HepG2 (cell line): Measurements from ENCODE around the gene PRPF38A. TPM values are rescaled to one million over a fixed set of nuclear protein-coding genes. Genes with fewer than 3 reads are reported as not detected.

Experiments
- BCL6 ChIP-seq: IDR thresholded peaks from 2 replicates; pipeline ENCODE4 v1.6.1; 2016; ENCODE audit warnings: missing genetic modification reagents, missing compliant biosample characterization
- CBFB ChIP-seq: sonication (generic); formaldehyde crosslinking; IDR thresholded peaks from 2 replicates; pipeline ENCODE4 v1.4.0; 2020; ENCODE audit warnings: missing genetic modification reagents
- ETV5 ChIP-seq: IDR thresholded peaks from 2 replicates; pipeline ENCODE4 v1.6.1; 2018; ENCODE audit warnings: missing biosample characterization, missing genetic modification reagents, inconsistent platforms, borderline replicate concordance
- FOXO1 ChIP-seq: sonication (generic); formaldehyde crosslinking; IDR thresholded peaks from 2 replicates; pipeline ENCODE4 v1.4.0; 2020; ENCODE audit warnings: missing genetic modification reagents
- HNRNPH1 ChIP-seq: fragments of 200-400 bp; formaldehyde crosslinking; optimal IDR thresholded peaks from 2 replicates; pipeline ENCODE3; 2017; ENCODE audit warnings: mild to moderate bottlenecking, low read depth, low read length
- IKZF1 ChIP-seq: fragments of 450-650 bp; IDR thresholded peaks from 2 replicates; pipeline ENCODE4 v1.7.1; 2016
- KDM5B ChIP-seq: sonication (generic); formaldehyde crosslinking; IDR thresholded peaks from 2 replicates; pipeline ENCODE4 v1.4.0; 2020; ENCODE audit warnings: missing genetic modification reagents, mild to moderate bottlenecking, borderline replicate concordance
- KLF13 ChIP-seq: sonication (generic); formaldehyde crosslinking; IDR thresholded peaks from 2 replicates; pipeline ENCODE4 v1.4.0; 2020; ENCODE audit warnings: mild to moderate bottlenecking, missing genetic modification reagents
- NFIC ChIP-seq: IDR thresholded peaks from 2 replicates; pipeline ENCODE4 v1.6.1; 2012; ENCODE audit warnings: mild to moderate bottlenecking, low read length, inconsistent platforms
- PHF5A ChIP-seq: IDR thresholded peaks from one replicate; pipeline ENCODE4 v1.6.1; 2018; ENCODE audit warnings: low read depth, missing genetic modification reagents; ENCODE audit not compliant: unreplicated experiment
- POLR2A ChIP-seq, 2 experiments: IDR thresholded peaks; 2 replicates each; pipeline ENCODE4 v1.6.1; 2011; ENCODE audit warnings: low read depth in 2 of 2, low read length in 2 of 2, mild to moderate bottlenecking in 1 of 2, moderate library complexity in 1 of 2; ENCODE audit not compliant: insufficient read depth in 1 of 2
- RARG ChIP-seq: sonication (generic); formaldehyde crosslinking; IDR thresholded peaks from 2 replicates; pipeline ENCODE4 v1.4.0; 2020; ENCODE audit warnings: low read depth, mild to moderate bottlenecking, missing genetic modification reagents
- SMAD3 ChIP-seq: sonication (generic); formaldehyde crosslinking; IDR thresholded peaks from 2 replicates; pipeline ENCODE4 v1.4.0; 2020; ENCODE audit warnings: missing genetic modification reagents
- ZKSCAN1 ChIP-seq: fragments of 150-350 bp; IDR thresholded peaks from 2 replicates; pipeline ENCODE4 v1.6.1; 2014; ENCODE audit warnings: low read length
- ZNF431 ChIP-seq: sonication (generic); formaldehyde crosslinking; IDR thresholded peaks from 2 replicates; pipeline ENCODE4 v1.9.0; 2022; ENCODE audit warnings: missing genetic modification reagents, low read depth, mild to moderate bottlenecking, borderline replicate concordance
- ZNF432 ChIP-seq: sonication (generic); formaldehyde crosslinking; IDR thresholded peaks from 2 replicates; pipeline ENCODE4 v1.5.0; 2020; ENCODE audit warnings: missing genetic modification reagents, mild to moderate bottlenecking, borderline replicate concordance
- ZNF615 ChIP-seq: sonication (generic); formaldehyde crosslinking; IDR thresholded peaks from 2 replicates; pipeline ENCODE4 v1.5.0; 2020; ENCODE audit warnings: mild to moderate bottlenecking, missing genetic modification reagents, borderline replicate concordance
- ZNF674 ChIP-seq: sonication (generic); formaldehyde crosslinking; IDR thresholded peaks from 2 replicates; pipeline ENCODE4 v1.5.0; 2020; ENCODE audit warnings: low read depth, mild to moderate bottlenecking, missing genetic modification reagents
- ZNF776 ChIP-seq: sonication (generic); formaldehyde crosslinking; IDR thresholded peaks from 2 replicates; pipeline ENCODE4 v1.4.0; 2020; ENCODE audit warnings: mild to moderate bottlenecking, missing genetic modification reagents
- ZSCAN29 ChIP-seq: sonication (generic); formaldehyde crosslinking; conservative IDR thresholded peaks from 2 replicates; pipeline ENCODE4 v1.4.0; 2020; ENCODE audit warnings: mild to moderate bottlenecking, missing genetic modification reagents
- ZSCAN9 ChIP-seq: IDR thresholded peaks from 2 replicates; pipeline ENCODE4 v1.6.1; 2016; ENCODE audit warnings: borderline replicate concordance
- polyA plus RNA-seq, 8 experiments: library from polyadenylated mRNA; depleted of rRNA in 3 of 8; stranded (reverse) in 7 of 8; unstranded in 1 of 8; fragments of >200 nt; fragmentation: Illumina TruSeq in 4 of 8; extraction: Trizol in 4 of 8; gene quantifications; 2 replicates each; pipeline versions ENCODE4 v1.2.1 to v1.2.3, GENCODE V29; 2011 to 2016; ENCODE audit warnings: low read depth in 4 of 8, missing spikeins in 1 of 8, mixed read lengths in 1 of 8; ENCODE audit not compliant: insufficient read depth in 1 of 8
- total RNA-seq, 5 experiments: library from RNA; depleted of rRNA; stranded (reverse); fragments of >200 nt; fragmentation: Illumina TruSeq; extraction: Trizol; gene quantifications; 2 replicates each; pipeline ENCODE4 v1.2.3, GENCODE V29; 2016; ENCODE audit warnings: low read depth in 1 of 5
- TF ChIP-seq, protein P1 (sequence below): IDR thresholded peaks from 2 replicates; pipeline ENCODE4 v1.6.1; 2016; ENCODE audit warnings: low read depth, control low read depth
- TF ChIP-seq, protein P2 (sequence below): fragments of 450-650 bp; IDR thresholded peaks from 2 replicates; pipeline ENCODE4 v1.6.1; 2017
- TF ChIP-seq, protein P3 (sequence below): sonication (generic); formaldehyde crosslinking; IDR thresholded peaks from 2 replicates; pipeline ENCODE4 v1.8.1; 2022; ENCODE audit warnings: mild to moderate bottlenecking, missing genetic modification reagents
- TF ChIP-seq, protein P4 (sequence below): fragments of 450-650 bp; IDR thresholded peaks from 2 replicates; pipeline ENCODE4 v1.6.1; 2017; ENCODE audit warnings: mild to moderate bottlenecking

PRPF38A gene
- total and polyA plus RNA-seq, 2 of the 13 experiments (the other 11 are each of a cell fraction or from before 2014, with no cell fraction given), result 18.3 to 45.5 TPM

DNA sequence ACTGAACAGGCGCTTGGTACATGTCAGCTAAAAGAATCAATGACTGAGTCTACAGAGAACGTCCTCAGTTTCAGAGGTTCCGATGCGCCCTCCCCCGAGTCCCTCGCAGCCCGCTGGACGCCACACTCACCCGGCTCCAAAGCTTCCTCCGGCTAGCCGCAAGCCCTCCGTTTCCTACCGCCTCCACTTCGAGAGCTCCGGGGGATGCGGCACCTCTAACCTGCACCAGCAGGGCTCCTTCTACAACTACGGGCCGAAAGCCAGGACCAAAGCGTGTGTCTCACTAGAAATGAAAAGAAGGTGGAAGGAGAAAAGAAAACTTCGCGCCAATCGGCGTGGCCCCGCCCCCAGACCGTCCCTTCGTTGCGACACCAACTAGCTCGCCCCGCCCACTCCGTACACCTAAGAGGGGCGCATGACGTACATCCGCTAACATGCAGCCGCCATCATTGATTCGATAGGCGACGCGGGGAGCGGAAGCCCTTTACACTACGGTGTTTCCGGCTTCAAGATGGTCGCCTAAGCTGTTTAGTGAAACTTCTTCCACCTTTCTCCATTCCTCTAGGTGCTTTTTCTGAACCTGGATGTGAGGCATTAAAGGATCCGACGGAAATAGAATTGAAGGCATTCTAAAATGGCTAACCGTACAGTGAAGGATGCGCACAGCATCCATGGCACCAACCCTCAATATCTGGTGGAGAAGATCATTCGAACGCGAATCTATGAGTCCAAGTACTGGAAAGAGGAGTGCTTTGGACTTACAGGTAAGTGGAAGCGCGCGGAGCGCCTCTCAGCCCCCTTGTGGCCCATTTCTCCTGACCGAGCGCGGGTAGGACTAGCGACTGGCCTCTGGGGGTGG, at the start of gene PRPF38A, which contains the start of gene ORC1 (continued):
- TF ChIP-seq, protein P1, sequence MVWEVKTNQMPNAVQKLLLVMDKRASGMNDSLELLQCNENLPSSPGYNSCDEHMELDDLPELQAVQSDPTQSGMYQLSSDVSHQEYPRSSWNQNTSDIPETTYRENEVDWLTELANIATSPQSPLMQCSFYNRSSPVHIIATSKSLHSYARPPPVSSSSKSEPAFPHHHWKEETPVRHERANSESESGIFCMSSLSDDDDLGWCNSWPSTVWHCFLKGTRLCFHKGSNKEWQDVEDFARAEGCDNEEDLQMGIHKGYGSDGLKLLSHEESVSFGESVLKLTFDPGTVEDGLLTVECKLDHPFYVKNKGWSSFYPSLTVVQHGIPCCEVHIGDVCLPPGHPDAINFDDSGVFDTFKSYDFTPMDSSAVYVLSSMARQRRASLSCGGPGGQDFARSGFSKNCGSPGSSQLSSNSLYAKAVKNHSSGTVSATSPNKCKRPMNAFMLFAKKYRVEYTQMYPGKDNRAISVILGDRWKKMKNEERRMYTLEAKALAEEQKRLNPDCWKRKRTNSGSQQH (CRISPR knock-in tag), result peak; percentile 63; the same call in 1 of the 2 replicates
- peak; percentile 91; the same call in 1 of the 2 replicates for TF ChIP-seq ETV5 (CRISPR knock-in tag)
- no peak; the same call in 1 of the 2 replicates for TF ChIP-seq ZSCAN29 (CRISPR knock-in tag)
- no peak for TF ChIP-seq HNRNPH1
- 0 out of 2 replicates have a peak, but pooled peaks have one; percentile 39 for TF ChIP-seq ZNF776 (CRISPR knock-in tag)
- TF ChIP-seq, protein P2, sequence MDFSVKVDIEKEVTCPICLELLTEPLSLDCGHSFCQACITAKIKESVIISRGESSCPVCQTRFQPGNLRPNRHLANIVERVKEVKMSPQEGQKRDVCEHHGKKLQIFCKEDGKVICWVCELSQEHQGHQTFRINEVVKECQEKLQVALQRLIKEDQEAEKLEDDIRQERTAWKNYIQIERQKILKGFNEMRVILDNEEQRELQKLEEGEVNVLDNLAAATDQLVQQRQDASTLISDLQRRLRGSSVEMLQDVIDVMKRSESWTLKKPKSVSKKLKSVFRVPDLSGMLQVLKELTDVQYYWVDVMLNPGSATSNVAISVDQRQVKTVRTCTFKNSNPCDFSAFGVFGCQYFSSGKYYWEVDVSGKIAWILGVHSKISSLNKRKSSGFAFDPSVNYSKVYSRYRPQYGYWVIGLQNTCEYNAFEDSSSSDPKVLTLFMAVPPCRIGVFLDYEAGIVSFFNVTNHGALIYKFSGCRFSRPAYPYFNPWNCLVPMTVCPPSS, result no peak
- peak; percentile 15; the same call in 1 of the 2 replicates for TF ChIP-seq FOXO1
- no peak for TF ChIP-seq IKZF1
- TF ChIP-seq KLF13 (CRISPR knock-in tag), result no peak
- TF ChIP-seq, protein P3, sequence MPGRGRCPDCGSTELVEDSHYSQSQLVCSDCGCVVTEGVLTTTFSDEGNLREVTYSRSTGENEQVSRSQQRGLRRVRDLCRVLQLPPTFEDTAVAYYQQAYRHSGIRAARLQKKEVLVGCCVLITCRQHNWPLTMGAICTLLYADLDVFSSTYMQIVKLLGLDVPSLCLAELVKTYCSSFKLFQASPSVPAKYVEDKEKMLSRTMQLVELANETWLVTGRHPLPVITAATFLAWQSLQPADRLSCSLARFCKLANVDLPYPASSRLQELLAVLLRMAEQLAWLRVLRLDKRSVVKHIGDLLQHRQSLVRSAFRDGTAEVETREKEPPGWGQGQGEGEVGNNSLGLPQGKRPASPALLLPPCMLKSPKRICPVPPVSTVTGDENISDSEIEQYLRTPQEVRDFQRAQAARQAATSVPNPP, result no peak
- TF ChIP-seq NFIC, result no peak
- no peak for TF ChIP-seq ZNF674 (CRISPR knock-in tag)
- 0 out of 2 replicates have a peak, but pooled peaks have one; percentile 43 for TF ChIP-seq BCL6
- TF ChIP-seq ZSCAN9 (CRISPR knock-in tag), result no peak
- no peak for TF ChIP-seq ZNF615
- TF ChIP-seq, protein P4, sequence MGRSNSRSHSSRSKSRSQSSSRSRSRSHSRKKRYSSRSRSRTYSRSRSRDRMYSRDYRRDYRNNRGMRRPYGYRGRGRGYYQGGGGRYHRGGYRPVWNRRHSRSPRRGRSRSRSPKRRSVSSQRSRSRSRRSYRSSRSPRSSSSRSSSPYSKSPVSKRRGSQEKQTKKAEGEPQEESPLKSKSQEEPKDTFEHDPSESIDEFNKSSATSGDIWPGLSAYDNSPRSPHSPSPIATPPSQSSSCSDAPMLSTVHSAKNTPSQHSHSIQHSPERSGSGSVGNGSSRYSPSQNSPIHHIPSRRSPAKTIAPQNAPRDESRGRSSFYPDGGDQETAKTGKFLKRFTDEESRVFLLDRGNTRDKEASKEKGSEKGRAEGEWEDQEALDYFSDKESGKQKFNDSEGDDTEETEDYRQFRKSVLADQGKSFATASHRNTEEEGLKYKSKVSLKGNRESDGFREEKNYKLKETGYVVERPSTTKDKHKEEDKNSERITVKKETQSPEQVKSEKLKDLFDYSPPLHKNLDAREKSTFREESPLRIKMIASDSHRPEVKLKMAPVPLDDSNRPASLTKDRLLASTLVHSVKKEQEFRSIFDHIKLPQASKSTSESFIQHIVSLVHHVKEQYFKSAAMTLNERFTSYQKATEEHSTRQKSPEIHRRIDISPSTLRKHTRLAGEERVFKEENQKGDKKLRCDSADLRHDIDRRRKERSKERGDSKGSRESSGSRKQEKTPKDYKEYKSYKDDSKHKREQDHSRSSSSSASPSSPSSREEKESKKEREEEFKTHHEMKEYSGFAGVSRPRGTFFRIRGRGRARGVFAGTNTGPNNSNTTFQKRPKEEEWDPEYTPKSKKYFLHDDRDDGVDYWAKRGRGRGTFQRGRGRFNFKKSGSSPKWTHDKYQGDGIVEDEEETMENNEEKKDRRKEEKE, result no peak
- TF ChIP-seq SMAD3 (CRISPR knock-in tag), result no peak
- TF ChIP-seq ZKSCAN1, result no peak
- TF ChIP-seq ZNF432 (CRISPR knock-in tag), result no peak
- no peak for TF ChIP-seq PHF5A
- peak; percentile 86 to 94 for TF ChIP-seq POLR2A (IDR thresholded peaks at IDR 0.05; ENCODE audit: insufficient read depth in 1 of 2, low read depth in 2 of 2, low read length in 2 of 2)
- no peak for TF ChIP-seq RARG (CRISPR knock-in tag)
- TF ChIP-seq ZNF431, result peak; percentile 46; the same call in 1 of the 2 replicates
- TF ChIP-seq CBFB (CRISPR knock-in tag), result 0 out of 2 replicates have a peak, but pooled peaks have one; percentile 25
- TF ChIP-seq KDM5B (CRISPR knock-in tag), result peak; percentile 53; the same call in 1 of the 2 replicates
